ENCODE results near the gene TCF7L2. TPM values are rescaled to one million over a fixed set of nuclear protein-coding genes. Genes with fewer than 3 reads are reported as not detected.

Gene TCF7L2
- total RNA-seq, 1 experiment from 2014 or later = 16.1 TPM

DNA sequence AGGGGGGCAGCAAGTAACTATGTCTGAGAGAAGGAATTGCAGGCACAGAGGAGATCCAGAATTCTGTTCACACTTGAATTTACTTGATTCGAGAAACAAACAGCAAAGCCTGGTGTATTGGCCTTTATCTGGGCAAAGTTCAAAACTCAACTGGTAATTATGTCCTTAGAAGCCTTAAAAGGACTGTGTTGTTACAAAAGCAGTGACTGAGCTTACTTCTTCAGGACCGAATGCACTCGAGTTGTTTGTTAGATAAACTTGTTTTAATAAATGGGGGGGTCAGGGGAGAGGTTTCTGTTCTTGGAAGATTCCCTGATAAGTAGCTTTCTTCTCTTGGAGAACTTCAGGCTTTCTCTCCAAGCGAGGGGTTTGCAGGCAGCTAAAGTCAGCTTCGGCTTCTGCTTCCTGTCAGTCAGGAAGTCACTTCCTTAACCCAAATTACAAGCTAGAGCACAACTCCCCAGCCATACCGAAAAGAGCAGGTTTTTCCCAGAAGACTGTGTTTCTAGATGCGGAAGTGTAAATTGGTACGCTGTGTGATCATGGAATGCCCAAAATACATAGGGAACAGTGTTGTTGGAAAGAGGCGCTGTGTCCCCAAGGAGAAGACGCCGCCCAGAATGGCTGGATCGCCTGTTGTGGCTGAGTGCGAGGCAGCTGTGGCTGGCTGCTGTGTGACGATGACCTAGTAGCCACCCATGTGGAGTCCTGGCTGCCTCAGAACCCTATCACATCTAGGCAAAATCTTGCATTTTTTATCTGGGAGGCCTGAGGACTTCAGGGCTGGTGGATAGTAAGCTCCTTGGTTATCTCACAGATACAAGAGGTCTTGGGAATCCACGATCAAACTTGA is 110.4 kb downstream of the TCF7L2 start:
- H3K4me3 ChIP-seq (ENCODE audit: low read length) = no peak overlapping the region
- no peaks in the 10 kb centered on the region for H3K27me3 ChIP-seq (ENCODE audit: low read length)
- no peaks in the 10 kb centered on the region for H3F3A ChIP-seq (ENCODE audit: low read length, unreplicated experiment)
- H3K79me2 ChIP-seq (ENCODE audit: low read length) = peaks cover 77% of the 10 kb centered on the region
- no peak for TF ChIP-seq EZH2 (IDR thresholded peaks at IDR 0.05; ENCODE audit: low read length, unreplicated experiment)
- no peak for TF ChIP-seq CTCF (conservative IDR thresholded peaks at IDR 0.05; ENCODE audit: low read depth, low read length)
- TF ChIP-seq EZH2phosphoT487 (IDR thresholded peaks at IDR 0.05; ENCODE audit: borderline replicate concordance, low read length) = no peak
- H3K4me1 ChIP-seq (ENCODE audit: insufficient read depth, low read length) = no peaks in the 10 kb centered on the region; the same call in 1 of the 2 replicates
- H3K4me2 ChIP-seq (ENCODE audit: low read length) = no peak overlapping the region
- no peaks in the 10 kb centered on the region for H3K9me3 ChIP-seq (ENCODE audit: low read length)
- intact Hi-C loops (cut with micrococcal nuclease) = no loop called here
- no peak for ATAC-seq
- POLR2A ChIA-PET (ENCODE audit: unreplicated experiment) = no interaction called here
- no peak overlapping the region for H2AFZ ChIP-seq (ENCODE audit: low read length)
- DNase-seq = no peak
- BruUV-seq (replicated peaks) = no TSS peak
- no peak overlapping the region for H3K27ac ChIP-seq (ENCODE audit: low read length)
- CTCF ChIA-PET = no interaction called here
- no peak overlapping the region for H3K9ac ChIP-seq (ENCODE audit: low read length)
- H4K20me1 ChIP-seq (ENCODE audit: low read length) = 0 out of 2 replicates have a peak, but pooled peaks cover 4% of the 10 kb centered on the region
- no peaks in the 10 kb centered on the region for H3K9me2 ChIP-seq (replicated peaks; ENCODE audit: low read length)
- H3K36me3 ChIP-seq (ENCODE audit: low read depth, low read length) = peaks cover 4% of the 10 kb centered on the region; the same call in 1 of the 2 replicates

- ChIA-PET CTCF (interaction anchor here (0.7 kb wide), 1 partner anchor 589 kb away, joined by 7 read pairs; no protein-coding TSS in a partner anchor), POLR2A (ENCODE audit: unreplicated experiment) (no interaction called here)
- ATAC-seq (no peak), DNase-seq (no peak)
- Histone ChIP-seq H3K9me2 (replicated peaks; ENCODE audit: low read length) (no peaks in the 10 kb centered on the region), H3K27ac (ENCODE audit: low read length) (no peak overlapping the region), H3K4me2 (ENCODE audit: low read length) (no peak overlapping the region), H3F3A (ENCODE audit: low read length, unreplicated experiment) (no peaks in the 10 kb centered on the region), H3K4me1 (ENCODE audit: insufficient read depth, low read length) (no peaks in the 10 kb centered on the region; the same call in 1 of the 2 replicates), H4K20me1 (ENCODE audit: low read length) (0 out of 2 replicates have a peak, but pooled peaks cover 4% of the 10 kb centered on the region), H3K9ac (ENCODE audit: low read length) (no peak overlapping the region), H3K9me3 (ENCODE audit: low read length) (no peaks in the 10 kb centered on the region), H3K79me2 (ENCODE audit: low read length) (peaks cover 71% of the 10 kb centered on the region), H2AFZ (ENCODE audit: low read length) (no peak overlapping the region), H3K36me3 (ENCODE audit: low read depth, low read length) (no peaks in the 10 kb centered on the region), H3K4me3 (ENCODE audit: low read length) (no peak overlapping the region), H3K27me3 (ENCODE audit: low read length) (no peaks in the 10 kb centered on the region)
- no TSS peak for BruUV-seq (replicated peaks)
- intact Hi-C loops (cut with micrococcal nuclease) = no loop called here
- no peak for TF ChIP-seq EZH2phosphoT487 (IDR thresholded peaks at IDR 0.05; ENCODE audit: borderline replicate concordance, low read length)
- TF ChIP-seq CTCF (conservative IDR thresholded peaks at IDR 0.05; ENCODE audit: low read depth, low read length) = no peak
- no peak for TF ChIP-seq EZH2 (IDR thresholded peaks at IDR 0.05; ENCODE audit: low read length, unreplicated experiment)
Observed at GRCh38 chr10:113061054-113061430, 111.0 kb downstream of the TCF7L2 start.

- Histone ChIP-seq H3K9me3 (ENCODE audit: low read length) (no peaks in the 10 kb centered on the region), H3K4me1 (ENCODE audit: insufficient read depth, low read length) (no peaks in the 10 kb centered on the region; the same call in 1 of the 2 replicates), H3K9me2 (replicated peaks; ENCODE audit: low read length) (no peaks in the 10 kb centered on the region), H3K4me3 (ENCODE audit: low read length) (no peak overlapping the region), H2AFZ (ENCODE audit: low read length) (no peak overlapping the region), H3K9ac (ENCODE audit: low read length) (no peak overlapping the region), H3F3A (ENCODE audit: low read length, unreplicated experiment) (no peaks in the 10 kb centered on the region), H3K36me3 (ENCODE audit: low read depth, low read length) (no peaks in the 10 kb centered on the region; the same call in 1 of the 2 replicates), H3K27me3 (ENCODE audit: low read length) (no peaks in the 10 kb centered on the region), H3K27ac (ENCODE audit: low read length) (no peak overlapping the region), H3K4me2 (ENCODE audit: low read length) (no peak overlapping the region), H3K79me2 (ENCODE audit: low read length) (peaks cover 70% of the 10 kb centered on the region), H4K20me1 (ENCODE audit: low read length) (0 out of 2 replicates have a peak, but pooled peaks cover 4% of the 10 kb centered on the region)
- no TSS peak for BruUV-seq (replicated peaks)
- ChIA-PET POLR2A (ENCODE audit: unreplicated experiment) (no interaction called here), CTCF (interaction anchor here (0.7 kb wide), 1 partner anchor 590 kb away, joined by 7 read pairs; no protein-coding TSS in a partner anchor)
- ATAC-seq (no peak), DNase-seq (no peak)
- no peak for TF ChIP-seq CTCF (conservative IDR thresholded peaks at IDR 0.05; ENCODE audit: low read depth, low read length)
- TF ChIP-seq EZH2phosphoT487 (IDR thresholded peaks at IDR 0.05; ENCODE audit: borderline replicate concordance, low read length) = no peak
- no peak for TF ChIP-seq EZH2 (IDR thresholded peaks at IDR 0.05; ENCODE audit: low read length, unreplicated experiment)
- intact Hi-C loops (cut with micrococcal nuclease) = no loop called here
Observed at GRCh38 chr10:113061557-113061956, 111.5 kb downstream of the TCF7L2 start.

Measured in PC-3 (cell line).